ENCODE measurements around the gene ATP2C2. TPM values are rescaled to one million over a fixed set of nuclear protein-coding genes. Genes with fewer than 3 reads are reported as not detected.

The ATP2C2 gene
- total and polyA plus RNA-seq, 2 donors (not counting 1 experiment from before 2014, with no cell fraction given): not detected

GRCh38 chr16:84505249-84506187 is 137.2 kb downstream of the ATP2C2 start:
- H3K4me1 ChIP-seq (ENCODE audit: control insufficient read depth in 2 of 2, insufficient read depth in 2 of 2, low read length in 2 of 2): peaks cover 33 to 44% of the 10 kb centered on the region in 2 donors

More at GRCh38 chr16:84505249-84506187, 137.2 kb downstream of the ATP2C2 start:
- peak overlapping the region; percentile 77 for H3K9ac ChIP-seq (ENCODE audit: low read length)
- peaks cover 0 to 4% (median 0%) of the 10 kb centered on the region in 3 donors for H3K9me3 ChIP-seq (ENCODE audit: control extremely low read depth in 1 of 3, control insufficient read depth in 2 of 3, insufficient read depth in 1 of 3, low read length in 2 of 3)
- H3K36me3 ChIP-seq (replicated peaks in 1 of 2; ENCODE audit: control extremely low read depth in 1 of 2, control insufficient read depth in 1 of 2, extremely low read depth in 1 of 2, insufficient read depth in 2 of 2, low read length in 1 of 2): no peaks in the 10 kb centered on the region
- no peaks in the 10 kb centered on the region for H3K27me3 ChIP-seq (replicated peaks in 1 of 4; ENCODE audit: control extremely low read depth in 1 of 4, control insufficient read depth in 3 of 4, insufficient read depth in 4 of 4, low read length in 3 of 4)
- CTCF ChIA-PET: interaction anchor here (0.7 to 12.9 kb wide), 35 partner anchors 8 to 549 kb away, joined by 3 to 518 read pairs (median 4); partner anchors contain the start of genes COTL1, MBTPS1 and TAF1C
- peak overlapping the region in 1 of 2 donors; percentile 47 for H3K27ac ChIP-seq (ENCODE audit: low read length in 2 of 2)
- H2AFZ ChIP-seq (ENCODE audit: insufficient read depth, low read depth, low read length, poor library complexity, severe bottlenecking): peak overlapping the region; percentile 83
- POLR2A ChIA-PET: interaction anchor here (0.6 to 1.2 kb wide), 5 partner anchors 59 to 113 kb away, joined by 3 to 9 read pairs (median 4); partner anchors contain the start of gene COTL1
- intact Hi-C loops (cut with micrococcal nuclease): loop anchor here (10.0 kb wide), 2 partner anchors 321 to 421 kb away; partner anchors contain the start of gene TAF1C
- TF ChIP-seq, protein P1, sequence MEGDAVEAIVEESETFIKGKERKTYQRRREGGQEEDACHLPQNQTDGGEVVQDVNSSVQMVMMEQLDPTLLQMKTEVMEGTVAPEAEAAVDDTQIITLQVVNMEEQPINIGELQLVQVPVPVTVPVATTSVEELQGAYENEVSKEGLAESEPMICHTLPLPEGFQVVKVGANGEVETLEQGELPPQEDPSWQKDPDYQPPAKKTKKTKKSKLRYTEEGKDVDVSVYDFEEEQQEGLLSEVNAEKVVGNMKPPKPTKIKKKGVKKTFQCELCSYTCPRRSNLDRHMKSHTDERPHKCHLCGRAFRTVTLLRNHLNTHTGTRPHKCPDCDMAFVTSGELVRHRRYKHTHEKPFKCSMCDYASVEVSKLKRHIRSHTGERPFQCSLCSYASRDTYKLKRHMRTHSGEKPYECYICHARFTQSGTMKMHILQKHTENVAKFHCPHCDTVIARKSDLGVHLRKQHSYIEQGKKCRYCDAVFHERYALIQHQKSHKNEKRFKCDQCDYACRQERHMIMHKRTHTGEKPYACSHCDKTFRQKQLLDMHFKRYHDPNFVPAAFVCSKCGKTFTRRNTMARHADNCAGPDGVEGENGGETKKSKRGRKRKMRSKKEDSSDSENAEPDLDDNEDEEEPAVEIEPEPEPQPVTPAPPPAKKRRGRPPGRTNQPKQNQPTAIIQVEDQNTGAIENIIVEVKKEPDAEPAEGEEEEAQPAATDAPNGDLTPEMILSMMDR (IDR thresholded peaks at IDR 0.05): no peak
- TF ChIP-seq EZH2 (IDR thresholded peaks at IDR 0.05; ENCODE audit: borderline replicate concordance, insufficient read depth, low read depth, low read length, poor library complexity, severe bottlenecking): no peak
- Mint-ChIP-seq H3K4me1 (peaks cover 49% of the 10 kb centered on the region), H3K27me3 (no peaks in the 10 kb centered on the region), H3K4me3 (peak overlapping the region; percentile 95), H3K9me3 (ENCODE audit: insufficient read depth) (no peaks in the 10 kb centered on the region), H3K27ac (peak overlapping the region; percentile 90)
- no peaks in the 10 kb centered on the region for H4K20me1 ChIP-seq (ENCODE audit: control insufficient read depth, insufficient read depth, low read length, poor library complexity, severe bottlenecking)
- peak overlapping the region in 4 of 5 experiments; percentile 77 to 88 (median 78) for H3K4me3 ChIP-seq (ENCODE audit: control extremely low read depth in 1 of 5, extremely low read depth in 1 of 5, insufficient read depth in 1 of 5, low read depth in 2 of 5, low read length in 4 of 5)
- peaks cover 12% of the 10 kb centered on the region for H3K79me2 ChIP-seq (ENCODE audit: control insufficient read depth, insufficient read depth, low read length)
- DNase-seq (peak; percentile 25), ATAC-seq (ENCODE audit: low read depth) (no peak)
- 75% methylated on average over 32 of the region's 33 CpGs for WGBS (ENCODE audit: insufficient coverage)
- peak overlapping the region; percentile 96 for H3K4me2 ChIP-seq (replicated peaks; ENCODE audit: low read depth, low read length, poor library complexity, severe bottlenecking)

Measured in B cell (primary cell).